ENCODE measurements around the gene LRP5. TPM values are rescaled to one million over a fixed set of nuclear protein-coding genes. Genes with fewer than 3 reads are reported as not detected.

Gene LRP5
- total RNA-seq, 1 donor = 3.3 TPM

DNA sequence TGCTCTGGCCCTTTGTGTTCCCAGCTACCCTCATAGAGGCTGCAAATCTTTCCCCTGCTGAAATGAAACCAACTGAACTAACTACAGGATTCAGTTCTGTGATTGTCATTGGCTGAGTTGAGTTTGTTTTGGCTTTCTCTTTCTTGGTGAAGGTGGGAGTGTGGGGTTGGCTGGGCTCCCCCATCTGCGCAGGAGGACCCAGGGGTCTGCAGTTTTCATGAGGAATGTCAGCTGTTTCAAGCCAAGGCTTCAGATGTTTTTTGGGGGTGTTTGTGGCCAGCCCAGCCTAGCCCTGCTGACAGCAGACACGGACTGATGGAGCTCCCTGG is 34.0 kb downstream of the LRP5 start:
- no peak for DNase-seq (ENCODE audit: low read depth)
- no peak overlapping the region for H3K4me3 ChIP-seq (ENCODE audit: low read depth, low read length)
- TF ChIP-seq, protein P1, sequence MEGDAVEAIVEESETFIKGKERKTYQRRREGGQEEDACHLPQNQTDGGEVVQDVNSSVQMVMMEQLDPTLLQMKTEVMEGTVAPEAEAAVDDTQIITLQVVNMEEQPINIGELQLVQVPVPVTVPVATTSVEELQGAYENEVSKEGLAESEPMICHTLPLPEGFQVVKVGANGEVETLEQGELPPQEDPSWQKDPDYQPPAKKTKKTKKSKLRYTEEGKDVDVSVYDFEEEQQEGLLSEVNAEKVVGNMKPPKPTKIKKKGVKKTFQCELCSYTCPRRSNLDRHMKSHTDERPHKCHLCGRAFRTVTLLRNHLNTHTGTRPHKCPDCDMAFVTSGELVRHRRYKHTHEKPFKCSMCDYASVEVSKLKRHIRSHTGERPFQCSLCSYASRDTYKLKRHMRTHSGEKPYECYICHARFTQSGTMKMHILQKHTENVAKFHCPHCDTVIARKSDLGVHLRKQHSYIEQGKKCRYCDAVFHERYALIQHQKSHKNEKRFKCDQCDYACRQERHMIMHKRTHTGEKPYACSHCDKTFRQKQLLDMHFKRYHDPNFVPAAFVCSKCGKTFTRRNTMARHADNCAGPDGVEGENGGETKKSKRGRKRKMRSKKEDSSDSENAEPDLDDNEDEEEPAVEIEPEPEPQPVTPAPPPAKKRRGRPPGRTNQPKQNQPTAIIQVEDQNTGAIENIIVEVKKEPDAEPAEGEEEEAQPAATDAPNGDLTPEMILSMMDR (IDR thresholded peaks at IDR 0.05; ENCODE audit: insufficient read depth, low read length) = no peak

- TF ChIP-seq, protein P1 (IDR thresholded peaks at IDR 0.05; ENCODE audit: insufficient read depth, low read length) = no peak
- H3K4me3 ChIP-seq (ENCODE audit: low read depth, low read length) = no peak overlapping the region
- DNase-seq (ENCODE audit: low read depth) = no peak
Observed at GRCh38 chr11:68347345-68347744, 35.0 kb downstream of the LRP5 start.

GRCh38 chr11:68347841-68348240 is 35.5 kb downstream of the LRP5 start:
- TF ChIP-seq, protein P1 (IDR thresholded peaks at IDR 0.05; ENCODE audit: insufficient read depth, low read length) = no peak
- no peak overlapping the region for H3K4me3 ChIP-seq (ENCODE audit: low read depth, low read length)
- no peak for DNase-seq (ENCODE audit: low read depth)

DNA sequence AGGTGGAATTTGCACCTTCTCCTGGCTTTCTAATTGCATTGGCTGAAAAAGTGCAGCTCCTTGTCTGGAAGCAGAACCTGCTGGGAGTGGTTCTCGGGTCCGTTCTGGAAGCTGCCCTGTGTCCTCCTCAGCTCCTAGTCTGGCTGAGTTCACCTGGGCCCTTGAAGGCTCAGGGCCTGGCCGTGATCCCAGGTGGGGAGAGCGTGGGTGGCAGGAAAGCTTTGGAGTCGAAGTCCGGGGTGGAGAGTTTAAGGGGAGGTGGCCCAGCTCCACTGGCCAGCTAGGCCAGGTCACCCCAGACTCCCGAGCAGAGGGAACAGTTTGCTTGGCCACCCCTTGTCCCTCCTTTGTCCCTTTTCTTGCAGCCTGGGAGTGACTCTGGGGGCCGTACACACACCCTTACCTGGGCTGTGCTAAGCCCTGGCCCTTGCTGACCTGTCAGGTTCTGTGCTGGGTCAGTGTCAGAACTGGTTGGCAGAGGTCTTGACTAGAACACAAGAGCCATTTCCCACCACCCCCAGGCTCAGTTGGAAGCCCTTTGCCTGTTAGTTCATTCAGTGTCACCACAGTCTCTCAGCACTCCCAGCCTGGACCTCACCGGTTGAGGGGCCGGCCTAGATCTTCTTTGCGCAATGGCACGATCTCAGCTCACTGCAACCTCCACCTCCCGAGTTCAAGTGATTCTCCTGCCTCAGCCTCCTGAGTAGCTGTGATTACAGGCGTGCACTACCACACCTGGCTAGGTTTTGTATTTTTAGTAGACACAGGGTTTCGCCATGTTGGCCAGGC is 37.3 kb downstream of the LRP5 start:
- no peak for DNase-seq (ENCODE audit: low read depth)
- no peak overlapping the region for H3K4me3 ChIP-seq (ENCODE audit: low read depth, low read length)
- TF ChIP-seq, protein P1 (IDR thresholded peaks at IDR 0.05; ENCODE audit: insufficient read depth, low read length) = no peak

DNA sequence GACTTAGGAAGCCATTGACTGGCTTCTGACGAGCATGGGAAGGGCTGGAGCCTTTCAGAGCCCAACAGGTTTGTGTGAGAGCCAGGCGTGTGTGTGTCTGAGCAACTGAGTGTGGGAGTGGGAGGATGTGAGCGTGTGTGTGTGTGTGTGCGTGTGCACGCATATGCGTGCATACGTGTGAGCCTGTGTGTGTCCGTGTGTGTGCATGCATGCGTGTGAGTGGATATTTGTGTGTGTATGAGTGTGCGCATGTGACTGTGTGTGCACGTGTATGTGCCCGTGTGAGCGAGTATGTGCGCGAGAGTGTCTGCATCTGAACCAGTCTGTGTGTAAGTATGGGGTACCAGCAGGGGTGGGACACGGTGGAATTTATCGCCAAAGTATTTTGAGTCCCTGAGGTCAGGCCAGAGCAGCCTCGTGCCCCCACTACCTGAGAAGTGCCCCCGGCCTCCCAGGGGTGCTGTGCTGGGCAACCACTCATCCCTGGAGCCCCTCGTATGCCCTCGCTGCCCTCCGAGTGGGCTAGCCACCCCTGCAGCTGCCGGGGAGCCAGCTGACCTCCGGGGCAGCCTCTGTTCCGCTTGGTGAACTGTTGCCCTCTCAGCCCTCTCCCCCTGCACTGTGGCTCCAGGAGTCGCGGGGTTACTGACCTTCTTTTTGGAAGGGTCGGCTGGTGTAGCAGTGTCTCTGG is 38.5 kb downstream of the LRP5 start:
- H3K4me3 ChIP-seq (ENCODE audit: low read depth, low read length) = no peak overlapping the region
- TF ChIP-seq, protein P1 (IDR thresholded peaks at IDR 0.05; ENCODE audit: insufficient read depth, low read length) = no peak
- no peak for DNase-seq (ENCODE audit: low read depth)

DNA sequence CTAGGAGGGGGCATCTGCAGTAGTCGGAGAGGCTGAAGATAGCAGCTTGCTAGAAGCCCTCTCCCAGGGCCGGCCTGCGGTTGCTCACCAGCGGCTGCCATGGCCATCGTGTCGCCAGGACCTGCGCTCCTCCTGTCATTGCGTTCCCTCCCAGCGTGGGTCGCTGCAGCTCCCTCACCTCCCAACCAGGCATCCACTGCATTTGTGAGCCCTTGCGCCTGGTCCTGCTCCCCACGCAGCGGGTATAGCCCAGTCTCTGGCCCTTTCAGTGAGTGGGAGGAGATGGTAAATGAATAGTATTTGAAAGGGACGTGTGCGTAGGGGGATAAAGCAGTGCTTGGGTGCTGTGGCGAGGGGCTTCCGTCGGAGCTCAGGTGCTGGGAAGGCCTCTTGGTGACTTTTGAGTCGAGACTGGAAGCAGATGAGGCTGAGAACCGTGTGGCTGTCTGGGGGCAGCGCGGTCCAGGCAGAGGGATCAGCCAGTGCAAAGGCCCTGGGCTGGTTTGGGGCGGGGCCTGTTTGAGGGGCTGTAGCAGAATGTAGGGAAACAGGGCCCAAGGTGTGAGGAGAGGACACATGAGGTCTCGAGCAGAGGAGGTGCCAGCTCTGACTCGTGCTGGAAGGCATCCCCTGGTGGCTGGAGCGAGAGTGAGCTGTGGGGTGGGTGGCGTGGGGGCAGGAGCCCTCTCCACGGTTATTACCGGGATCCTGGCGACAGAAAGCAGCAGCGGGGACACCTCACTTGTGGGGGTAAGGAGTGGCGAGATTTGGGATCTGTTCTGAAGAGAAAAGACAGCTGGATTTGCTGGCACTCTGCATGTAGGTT is 39.3 kb downstream of the LRP5 start:
- TF ChIP-seq, protein P1 (IDR thresholded peaks at IDR 0.05; ENCODE audit: insufficient read depth, low read length) = no peak
- no peak overlapping the region for H3K4me3 ChIP-seq (ENCODE audit: low read depth, low read length)
- no peak for DNase-seq (ENCODE audit: low read depth)

Data from fibroblast of the aortic adventitia (primary cell).